SIG-M5 (cell line): ENCODE measurements around the gene VASH1.

ENCODE experiments used
- DNase-seq: peaks from one replicate; lab custom pipeline; 2025; lab: John Stamatoyannopoulos, UW

VASH1 gene

DNA sequence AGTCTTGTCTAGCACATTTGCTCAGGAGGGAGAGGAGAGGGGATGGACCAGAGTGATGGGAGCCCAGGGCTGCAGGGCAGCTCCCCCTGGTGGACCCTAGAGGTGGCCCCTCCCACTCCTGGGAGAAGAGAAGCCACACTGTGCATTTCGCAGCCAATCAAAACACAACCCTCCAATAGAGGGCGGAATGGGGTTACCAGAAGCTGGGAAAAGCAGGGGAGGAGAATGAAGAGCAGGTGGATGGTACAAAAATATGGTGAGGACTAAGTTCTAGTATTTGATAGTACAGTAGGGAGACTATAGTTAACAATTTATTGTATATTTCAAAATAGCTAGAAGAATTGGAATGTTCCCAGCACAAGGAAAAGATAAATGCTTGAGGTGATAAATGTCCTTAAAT, 23.6 kb downstream of the VASH1 start:
- DNase-seq = no peak

DNA sequence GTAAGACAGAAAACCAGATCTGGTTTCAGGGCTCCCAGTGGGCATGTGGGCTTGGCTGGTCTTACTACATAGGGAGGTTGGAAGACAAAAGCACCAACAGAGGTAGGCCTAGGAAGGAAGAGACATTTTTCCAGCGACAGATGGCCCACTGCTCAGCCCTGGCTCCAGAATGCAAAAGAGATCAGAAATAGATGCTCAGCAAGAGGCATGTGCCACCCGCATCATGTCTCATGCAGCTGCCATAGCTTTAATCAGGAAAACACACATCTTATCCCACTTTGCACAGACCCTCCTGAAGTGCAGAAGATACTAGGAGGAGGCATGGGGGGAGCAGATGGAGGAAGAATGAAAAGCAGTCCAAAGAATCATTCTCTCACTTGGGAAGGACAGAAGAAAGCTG, 25.3 kb downstream of the VASH1 start:
- no peak for DNase-seq

DNA sequence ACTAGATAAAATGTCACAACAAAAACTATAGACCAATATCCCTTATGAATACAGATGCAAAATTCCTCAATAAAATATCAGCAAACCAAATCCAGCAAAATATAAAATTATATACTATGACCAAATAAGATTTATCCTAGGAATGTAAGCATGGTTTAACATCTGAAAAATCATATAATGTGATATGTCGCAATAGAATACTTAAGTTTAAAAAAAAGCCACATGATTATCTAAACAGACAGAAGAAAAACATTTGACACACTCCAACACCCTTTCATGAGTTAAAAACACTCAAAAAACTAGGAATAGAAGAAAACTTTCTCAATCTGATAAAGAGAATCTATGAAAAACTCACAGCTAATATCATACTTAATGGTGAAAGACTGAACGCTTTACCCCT, 31.2 kb downstream of the VASH1 start:
- DNase-seq = no peak

DNA sequence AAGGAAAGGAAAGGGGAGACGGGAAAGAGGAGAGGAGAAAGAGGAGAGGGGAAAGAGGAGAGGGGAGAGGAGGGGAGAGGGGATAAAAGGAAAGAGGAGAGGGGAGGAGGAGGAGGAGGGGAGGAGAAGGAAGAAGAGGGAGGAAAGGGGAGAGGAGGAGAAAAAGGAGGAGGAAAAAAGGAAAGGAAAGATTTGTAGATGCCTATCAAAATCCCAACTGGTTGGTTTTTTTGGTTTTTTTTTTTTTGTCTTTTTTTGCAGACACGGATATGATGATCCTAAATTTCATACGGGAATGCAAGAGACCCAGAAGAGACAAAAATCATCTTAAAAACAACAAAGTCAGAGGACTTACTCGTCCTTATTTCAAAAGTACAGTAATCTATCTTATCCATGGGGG, 32.1 kb downstream of the VASH1 start:
- no peak for DNase-seq

DNA sequence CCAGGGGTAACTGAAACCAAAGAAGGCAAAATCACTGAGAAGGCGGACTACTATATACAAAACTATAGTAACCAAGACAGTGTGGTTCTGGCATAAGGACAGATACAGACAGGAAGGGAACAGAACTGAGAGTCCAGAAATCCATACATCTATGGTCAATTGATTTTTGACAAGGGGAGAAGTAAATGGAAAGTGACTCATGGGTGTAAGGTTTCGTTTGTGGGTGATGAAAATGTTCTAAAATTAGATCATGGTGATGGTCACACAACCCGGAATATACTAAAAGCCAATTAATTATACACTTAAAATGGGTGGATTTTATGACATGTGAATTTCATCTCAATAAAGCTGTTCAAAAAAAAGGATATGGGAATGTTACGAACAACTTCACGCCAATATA, 32.7 kb downstream of the VASH1 start:
- no peak for DNase-seq

DNA sequence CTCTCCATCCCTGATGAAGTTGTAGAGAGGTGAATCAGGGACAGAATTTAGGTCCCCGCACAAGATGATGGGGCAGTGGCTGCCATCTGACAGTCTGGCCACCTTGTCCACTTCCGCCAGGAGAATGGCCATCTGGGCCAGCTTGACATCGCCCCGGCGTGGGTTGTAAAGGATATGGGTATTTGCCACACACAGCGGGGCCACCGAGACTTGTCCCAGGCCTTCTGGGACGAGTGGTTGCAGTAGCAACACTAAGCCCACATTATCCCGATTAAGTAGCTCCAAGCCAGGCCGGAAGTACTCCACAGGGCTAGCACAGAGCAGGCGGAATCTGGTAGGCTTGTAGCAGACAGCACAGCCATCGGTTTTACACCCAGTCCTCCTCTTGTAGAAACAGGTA, 45.2 kb downstream of the VASH1 start:
- DNase-seq = no peak

DNA sequence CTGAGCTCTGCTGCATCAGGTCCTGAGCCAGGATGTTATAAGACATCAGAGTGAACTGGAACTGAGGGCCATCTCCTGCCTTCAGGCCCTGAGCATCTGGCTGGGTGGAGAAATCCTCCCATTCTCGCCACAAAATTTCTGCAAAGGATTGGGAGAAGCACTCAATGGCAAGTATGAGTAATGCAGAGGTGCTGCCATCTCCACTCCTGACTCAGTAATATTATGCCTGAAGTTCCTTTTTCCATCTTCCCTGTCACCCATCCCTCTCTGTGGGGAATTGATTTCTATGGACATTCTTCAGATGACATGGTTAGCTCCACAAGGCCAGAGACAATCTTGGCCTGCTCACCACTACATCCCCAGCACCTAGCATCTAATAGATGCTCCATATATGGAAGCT, 46.7 kb downstream of the VASH1 start:
- DNase-seq = no peak

DNA sequence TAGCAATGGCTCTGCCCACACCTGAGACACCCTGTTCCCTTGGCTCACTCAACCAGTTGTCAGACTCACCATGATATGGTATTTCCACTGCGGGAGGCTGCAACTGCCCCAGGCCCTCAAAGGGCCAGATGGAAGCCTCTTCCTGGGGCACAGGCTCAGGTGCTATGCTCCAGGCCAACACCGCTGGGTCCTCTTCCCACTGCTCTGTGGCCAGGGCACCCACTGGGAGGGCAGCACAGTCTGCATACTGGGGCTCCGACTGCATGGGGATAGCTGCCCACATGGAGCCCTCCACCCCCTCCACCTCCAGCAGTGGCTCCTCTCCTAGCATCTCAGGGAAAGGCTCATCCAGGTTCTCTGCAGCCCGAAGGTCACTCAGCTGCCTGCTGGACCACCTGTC, 47.7 kb downstream of the VASH1 start:
- DNase-seq = no peak

DNA sequence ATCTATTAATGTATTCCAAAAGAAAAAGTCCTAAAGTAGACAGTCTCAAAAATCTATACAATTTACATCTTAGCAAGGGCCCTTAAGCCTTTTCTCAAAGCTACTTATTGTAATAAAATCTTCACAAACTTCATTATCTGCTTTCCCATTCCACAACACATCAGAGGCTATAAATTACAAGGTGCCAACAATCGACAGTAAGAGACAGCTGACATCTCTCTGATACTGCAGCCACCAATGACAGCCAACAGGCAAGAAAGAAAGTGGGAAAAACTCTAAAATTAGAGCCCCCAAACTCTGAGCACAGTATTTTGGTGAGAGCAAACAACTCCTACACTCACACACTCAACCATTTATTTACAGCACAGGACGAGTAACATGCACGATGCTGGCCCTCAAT, 49.3 kb downstream of the VASH1 start:
- no peak for DNase-seq

DNA sequence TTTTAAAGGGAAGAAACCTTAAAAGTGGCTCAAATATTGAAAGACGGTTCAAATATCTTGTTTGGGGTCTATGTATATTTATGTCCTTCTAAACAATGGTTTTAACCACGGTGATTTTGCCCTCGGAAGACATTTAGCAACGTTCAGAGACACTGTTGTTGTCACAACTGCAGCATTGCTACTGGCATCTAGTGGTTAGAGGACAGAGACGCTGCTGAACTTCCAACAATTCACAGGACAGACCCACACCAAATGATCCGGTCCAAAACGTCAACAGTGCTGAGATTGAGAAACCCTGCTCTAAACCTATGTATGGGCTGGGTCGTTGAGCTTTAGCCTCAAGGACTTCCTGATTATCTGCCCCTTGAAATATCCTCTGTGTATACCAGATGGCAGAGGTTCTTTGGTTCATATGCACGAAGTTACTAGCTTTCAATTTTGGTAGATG, 49.7 kb downstream of the VASH1 start:
- DNase-seq = no peak

DNA sequence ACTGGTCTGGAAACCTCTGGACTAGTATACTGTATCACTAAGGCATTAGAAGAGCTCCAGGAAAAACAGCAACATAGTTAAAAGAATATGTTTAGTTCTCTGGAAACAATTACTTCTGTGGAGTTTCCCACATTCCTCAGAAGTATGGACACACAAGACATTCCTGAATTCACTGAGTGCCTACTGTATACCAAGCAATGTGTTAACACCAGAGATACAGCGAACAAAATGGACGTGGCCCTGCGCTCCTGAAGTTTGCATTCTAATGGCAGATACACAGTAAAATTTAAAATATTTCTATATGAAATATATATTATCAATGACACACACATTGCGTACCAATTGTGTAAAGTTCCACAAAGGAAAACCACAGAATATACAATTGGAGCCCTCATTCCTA, 50.3 kb downstream of the VASH1 start:
- DNase-seq = no peak

DNA sequence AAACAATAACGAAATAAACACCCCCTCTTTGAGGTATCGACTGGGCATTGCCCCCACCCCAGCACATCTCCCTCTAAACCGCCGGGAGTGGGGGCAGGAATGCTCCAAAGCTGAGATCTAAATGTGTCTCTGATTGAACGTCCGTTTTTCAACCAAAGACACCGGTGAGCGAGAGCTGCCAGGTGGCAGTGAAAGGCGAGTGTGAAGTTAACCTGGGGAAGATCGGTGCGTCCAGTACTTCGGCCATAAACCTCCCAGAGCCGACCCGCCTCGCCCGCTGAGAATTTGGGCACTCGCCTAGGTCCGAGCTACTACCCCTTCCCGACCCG, 50.8 kb downstream of the VASH1 start:
- DNase-seq = no peak

DNA sequence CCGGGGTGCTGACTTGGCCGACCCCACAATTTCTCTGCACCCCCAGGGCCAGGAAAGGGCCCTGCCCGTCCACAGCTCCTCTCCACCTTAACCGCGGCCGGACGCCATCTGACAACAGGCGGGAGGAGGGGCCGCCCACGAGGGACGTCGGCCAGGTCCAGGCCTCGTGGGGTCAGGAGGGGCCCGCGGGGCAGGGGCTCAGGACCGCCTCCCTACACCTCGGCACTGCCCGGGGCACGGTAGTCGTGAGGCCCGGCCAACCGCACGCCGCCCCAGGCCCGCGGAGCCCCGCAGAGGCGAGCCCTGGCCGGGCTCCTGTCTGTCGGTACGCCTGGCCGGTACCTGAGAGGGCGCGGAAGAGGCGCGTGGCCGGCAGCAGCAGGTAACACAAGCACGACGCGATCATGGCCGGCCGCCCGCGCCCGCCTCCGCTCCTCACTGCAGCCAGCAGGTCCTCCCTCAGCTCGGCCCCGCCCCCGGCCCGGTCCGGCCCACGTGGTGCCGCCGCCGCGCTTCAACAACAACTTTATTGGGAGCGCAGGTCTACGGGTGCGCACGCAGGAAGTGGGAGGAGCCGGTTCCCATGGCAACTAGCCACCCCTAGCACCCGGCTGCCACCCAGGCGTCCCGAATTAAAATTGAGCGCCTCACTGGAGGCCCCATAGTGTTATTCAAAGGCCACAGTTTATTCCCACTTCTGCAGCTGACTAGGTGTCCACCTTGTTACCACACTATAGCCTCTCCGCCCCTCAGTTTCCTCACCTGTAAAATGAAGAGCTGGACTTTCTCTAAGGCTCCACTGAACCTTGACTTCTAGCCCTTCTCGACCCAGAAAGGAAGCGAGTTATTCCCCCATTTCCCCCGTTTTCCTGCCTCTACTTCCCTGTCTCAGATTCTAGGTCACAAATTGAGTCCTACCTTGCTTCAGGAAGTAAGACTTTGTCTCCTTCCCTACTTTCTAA, 51.4 kb downstream of the VASH1 start, which contains the start of gene ANGEL1:
ANGEL1 (minus strand) TSS at position 461 of the 962 bp plus-strand sequence; CDS start at position 406, 55 bp downstream.
- peak; percentile 35 for DNase-seq

DNA sequence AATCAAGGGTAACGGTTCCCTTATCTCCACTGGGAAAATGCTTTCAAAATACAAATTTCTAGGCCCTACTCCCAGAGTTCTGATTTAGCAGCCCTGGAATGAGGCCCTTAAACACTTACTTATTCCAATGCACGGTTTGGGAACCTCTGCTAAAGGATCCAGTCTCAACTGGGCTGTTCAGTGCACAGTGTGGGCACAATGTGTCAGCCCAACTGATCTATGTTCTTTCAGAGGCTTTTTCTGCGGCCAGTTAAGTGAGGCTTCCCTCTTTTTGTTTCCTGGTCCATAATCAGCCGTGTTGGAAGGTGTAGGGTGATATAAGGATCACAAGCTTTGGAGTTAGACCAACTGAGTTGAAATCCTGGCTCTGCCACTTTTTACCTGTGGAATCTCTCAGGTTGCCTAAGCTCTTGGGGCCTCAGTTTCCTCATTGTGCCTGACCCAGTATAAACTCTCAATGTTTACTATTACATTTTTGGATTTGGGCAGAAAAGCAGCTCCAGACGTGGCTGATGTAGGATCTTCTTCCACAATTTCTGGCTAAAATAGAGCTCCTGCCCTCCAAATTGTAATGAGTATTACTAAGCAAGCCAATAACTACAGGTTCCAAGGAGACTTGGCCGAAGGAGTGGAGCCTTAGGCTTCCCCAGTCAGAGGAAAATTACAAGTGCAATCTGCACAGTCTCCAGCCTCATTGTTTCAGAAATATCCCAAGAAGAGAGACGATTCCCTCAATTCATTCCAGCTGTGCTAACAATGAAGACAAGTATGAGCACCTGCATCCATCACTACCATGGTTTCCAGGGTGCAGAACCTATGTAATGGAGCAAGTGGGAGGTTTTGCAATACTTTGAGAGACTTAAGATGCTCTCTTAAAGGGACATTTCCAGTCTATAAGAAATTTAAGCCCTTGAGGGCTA, 53.7 kb downstream of the VASH1 start:
- no peak for DNase-seq

DNA sequence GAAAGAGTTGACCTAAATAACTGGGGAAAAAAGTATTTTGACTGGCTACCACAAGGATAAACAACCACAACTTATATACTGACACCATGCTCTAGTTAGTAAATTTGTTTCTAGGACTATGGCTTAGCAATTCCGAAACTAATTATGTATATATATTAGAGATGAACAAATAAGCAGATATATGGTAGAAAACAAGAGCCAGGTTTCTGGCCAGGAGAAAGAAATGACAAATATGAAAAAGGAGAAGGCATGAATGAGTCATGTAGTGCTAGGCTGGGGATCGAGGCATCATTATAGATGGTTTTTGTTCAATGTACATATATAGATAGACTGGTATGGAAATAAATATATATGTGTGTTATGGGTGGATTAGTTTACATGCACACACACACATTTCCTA, 59.4 kb downstream of the VASH1 start:
- no peak for DNase-seq

DNA sequence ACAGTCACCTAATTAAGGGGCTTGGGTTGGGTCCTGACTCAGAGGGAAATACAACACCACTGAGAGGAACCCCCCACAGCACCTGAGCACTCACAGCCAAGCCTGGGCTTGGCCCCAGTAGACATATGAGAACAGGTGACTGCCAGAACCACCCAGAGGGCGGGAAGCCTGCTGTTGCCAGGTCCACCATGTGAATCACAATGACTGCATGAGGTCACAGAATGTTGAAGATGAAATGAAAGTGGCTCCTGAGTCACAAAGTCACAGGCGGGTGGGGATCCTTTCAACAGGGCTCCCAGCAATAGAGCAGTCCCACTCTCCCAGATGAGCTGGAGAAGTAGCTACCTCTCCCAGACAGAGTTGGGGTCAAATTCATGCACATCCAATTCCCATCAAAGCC, 64.9 kb downstream of the VASH1 start, which contains the start of gene LRRC74A:
LRRC74A (plus strand) TSS at position 287 of the 400 bp plus-strand sequence. CDS start 290 bp downstream, outside the sequence.
- no peak for DNase-seq

DNA sequence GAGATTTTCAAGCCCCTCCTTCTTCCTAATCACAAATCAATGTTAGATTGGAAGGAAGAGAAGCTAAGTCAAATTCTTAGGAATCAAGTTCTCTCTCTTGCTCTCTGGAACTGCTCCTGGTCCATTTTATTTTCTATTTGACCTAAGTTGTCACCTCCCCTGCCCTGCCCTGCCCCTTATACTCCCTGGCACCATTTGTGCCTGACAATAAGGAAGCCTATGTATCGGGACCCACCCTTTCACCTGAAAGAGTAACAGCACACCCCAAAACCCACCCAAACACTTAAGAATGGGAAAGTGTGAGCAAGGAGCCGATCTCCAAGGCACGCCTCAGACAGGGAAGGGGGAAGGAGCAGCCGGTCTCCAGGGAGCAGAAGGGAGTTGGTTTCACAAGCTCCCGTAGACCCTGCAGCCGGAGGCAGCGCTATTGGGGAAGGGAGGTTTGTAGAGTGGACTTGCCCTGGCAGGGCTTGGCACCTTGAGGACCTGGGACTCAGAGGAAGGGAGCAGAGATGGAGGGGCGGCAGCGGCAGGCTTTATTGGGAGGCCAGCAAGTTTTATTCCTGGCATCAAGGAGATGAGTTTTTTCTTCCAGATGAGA, 66.5 kb downstream of the VASH1 start:
- DNase-seq = no peak

DNA sequence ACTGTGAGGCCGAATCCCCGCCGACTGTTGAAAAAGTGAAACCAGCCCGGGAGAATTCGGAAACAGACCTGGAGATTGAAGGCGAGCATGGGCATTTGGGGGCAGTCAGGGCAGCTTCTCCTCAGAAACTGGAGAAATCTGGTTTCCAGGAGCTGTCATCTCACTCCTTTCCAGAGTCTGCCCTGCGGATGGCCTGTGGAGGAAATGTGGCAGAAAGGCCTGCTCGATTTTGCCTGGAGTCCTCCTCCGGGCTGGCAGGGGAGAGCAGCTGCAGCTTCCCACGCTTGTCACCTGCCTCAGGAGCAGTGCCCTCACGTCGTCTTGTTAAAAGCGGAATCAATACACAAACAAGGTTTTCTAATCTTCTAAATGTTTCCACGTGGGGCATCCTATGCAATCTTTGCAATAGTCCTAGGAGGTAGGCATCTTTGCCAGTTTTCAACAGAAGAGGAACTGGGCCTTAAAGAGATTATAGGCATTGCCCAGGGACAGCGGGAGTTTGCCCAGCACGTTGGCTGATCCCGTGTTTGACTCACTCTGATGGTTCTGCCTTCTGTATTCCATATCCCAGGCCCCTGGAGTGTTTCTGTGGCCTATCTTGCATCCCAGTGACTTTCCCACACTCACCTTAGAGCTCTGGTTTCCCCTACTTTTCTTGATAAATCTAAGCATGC, 67.2 kb downstream of the VASH1 start:
- no peak for DNase-seq

DNA sequence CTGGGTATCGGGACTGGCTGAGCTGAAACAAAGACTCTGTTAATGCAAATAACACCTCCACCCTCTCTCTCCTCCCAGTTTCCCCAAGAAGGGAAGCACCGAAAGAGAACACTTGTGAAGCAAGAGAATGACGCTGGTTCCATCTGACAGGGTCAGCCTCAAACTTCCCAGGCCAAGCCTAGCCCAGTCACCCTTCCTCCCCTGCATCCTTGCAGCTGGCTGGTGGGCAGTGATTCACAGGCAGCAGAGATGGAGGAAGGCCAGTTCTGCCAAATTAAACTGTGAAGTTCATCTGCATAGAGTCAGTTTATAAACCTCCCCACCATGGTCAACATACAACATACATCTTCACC, 67.7 kb downstream of the VASH1 start:
- no peak for DNase-seq

DNA sequence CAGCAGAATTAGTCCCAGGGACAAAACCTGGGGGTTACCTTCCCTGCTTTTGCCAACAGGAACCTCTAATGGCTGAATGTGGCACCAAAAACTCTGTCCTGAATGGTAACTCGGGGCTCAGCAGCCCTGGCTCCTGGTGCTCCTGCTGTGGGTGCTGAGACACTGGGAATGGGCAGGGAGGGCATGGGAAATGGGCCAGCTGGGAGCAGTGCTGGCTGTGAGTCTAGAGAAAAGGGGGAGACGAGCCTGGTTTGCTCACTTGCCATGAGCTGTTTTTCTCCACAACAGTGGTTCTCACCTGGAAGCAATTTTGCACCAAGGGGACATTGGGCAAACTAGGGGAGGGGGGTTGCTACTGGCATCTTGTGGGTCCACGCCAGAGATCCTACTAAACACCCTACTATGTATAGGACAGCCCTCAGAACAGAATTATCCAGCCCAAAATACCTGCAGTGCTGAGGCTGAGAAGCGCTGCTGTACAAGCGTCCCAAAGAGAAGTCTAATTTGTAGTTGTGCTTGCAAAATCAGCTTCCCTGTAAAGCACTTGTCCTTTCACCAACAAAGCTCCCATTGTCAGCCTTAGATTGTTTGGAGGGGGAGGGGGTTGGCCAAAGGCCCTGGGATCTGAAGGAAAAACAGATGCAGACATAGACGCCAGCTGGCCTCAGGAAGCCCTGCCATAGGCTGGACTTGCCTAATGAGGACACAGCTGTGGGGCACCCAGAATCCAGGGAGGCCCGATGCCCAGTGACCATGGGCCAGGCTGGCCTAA, 68.6 kb downstream of the VASH1 start:
- DNase-seq = no peak

DNA sequence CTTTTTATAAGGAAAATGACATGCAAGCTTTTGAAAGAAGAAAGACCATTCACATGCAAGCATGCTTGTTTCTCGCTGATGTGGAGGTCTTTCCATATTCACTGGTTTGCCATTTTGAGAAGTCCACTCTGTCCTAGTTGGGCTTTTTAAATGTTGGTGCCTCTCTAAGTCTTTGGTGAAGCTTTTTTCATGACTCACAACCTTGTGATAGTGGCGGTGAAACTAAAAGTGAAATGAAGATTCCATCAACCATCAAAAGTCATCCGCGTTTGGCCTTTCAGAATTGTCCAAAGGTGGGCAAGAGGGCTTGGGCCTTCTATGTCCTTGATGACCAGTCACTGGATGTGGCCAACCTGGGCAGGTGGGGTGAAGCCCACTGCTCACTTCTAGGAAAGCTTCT, 69.3 kb downstream of the VASH1 start:
- no peak for DNase-seq
